Keratinocyte (primary cell): ENCODE results near the gene CNOT4. TPM values are rescaled to one million over a fixed set of nuclear protein-coding genes. Genes with fewer than 3 reads are reported as not detected.

Experiments used
- DNase-seq: peaks from one replicate; pipeline ENCODE4 v3.0.0-alpha.2; 2011; ENCODE audit warnings: low read depth, missing footprints, low spot score
- FAIRE-seq: peaks from 2 replicates; lab custom pipeline; 2011; peaks lifted over from hg19 to GRCh38; lab: Jason Lieb, UNC
- H2AFZ ChIP-seq: 2 replicates; pipeline ENCODE4 v1.6.0; 2012; ENCODE audit warnings: low read length, control low read depth, inconsistent platforms; ENCODE audit not compliant: control insufficient read depth
- H3K27ac ChIP-seq: 2 replicates; pipeline ENCODE4 v1.5.1; 2011; ENCODE audit warnings: low read length; ENCODE audit not compliant: control insufficient read depth, insufficient read depth
- H3K27me3 ChIP-seq: 3 replicates; pipeline ENCODE4 v1.6.0; 2011; ENCODE audit warnings: low read length; ENCODE audit not compliant: control insufficient read depth, insufficient read depth; ENCODE audit errors: extremely low read depth
- H3K36me3 ChIP-seq, 2 experiments: 2 replicates in 1 of 2; 3 replicates in 1 of 2; pipeline ENCODE4 v1.5.1; 2011; ENCODE audit warnings: low read length in 2 of 2, mild to moderate bottlenecking in 1 of 2; ENCODE audit not compliant: control insufficient read depth in 2 of 2, insufficient read depth in 2 of 2; ENCODE audit errors: extremely low read depth in 1 of 2
- H3K4me1 ChIP-seq: 3 replicates; pipeline ENCODE4 v1.5.1; 2011; ENCODE audit warnings: low read length; ENCODE audit not compliant: control insufficient read depth, insufficient read depth; ENCODE audit errors: extremely low read depth
- H3K4me2 ChIP-seq: 3 replicates; pipeline ENCODE4 v1.6.0; 2011; ENCODE audit warnings: low read depth, low read length; ENCODE audit not compliant: control insufficient read depth, insufficient read depth; ENCODE audit errors: extremely low read depth
- H3K4me3 ChIP-seq, 3 experiments: fragments of 200-600 bp in 1 of 3; sonication (generic) in 1 of 3; 2 replicates in 2 of 3; 3 replicates in 1 of 3; pipeline ENCODE4 v1.5.1; 2011 to 2016; ENCODE audit warnings: low read length in 3 of 3, mild to moderate bottlenecking in 3 of 3, control low read depth in 2 of 3, inconsistent platforms in 1 of 3, low read depth in 1 of 3, mixed read lengths in 1 of 3, mixed run types in 1 of 3, moderate library complexity in 1 of 3; ENCODE audit not compliant: control insufficient read depth in 2 of 3, insufficient read depth in 2 of 3; ENCODE audit errors: extremely low read depth in 1 of 3
- H3K79me2 ChIP-seq: 2 replicates; pipeline ENCODE4 v1.6.0; 2012; ENCODE audit warnings: low read length; ENCODE audit not compliant: control insufficient read depth, insufficient read depth
- H3K9ac ChIP-seq: 3 replicates; pipeline ENCODE4 v1.6.0; 2011; ENCODE audit warnings: low read length; ENCODE audit not compliant: control insufficient read depth, insufficient read depth; ENCODE audit errors: extremely low read depth
- H3K9me1 ChIP-seq: 3 replicates; pipeline ENCODE4 v1.6.0; 2011; ENCODE audit warnings: low read length; ENCODE audit not compliant: control insufficient read depth, insufficient read depth; ENCODE audit errors: extremely low read depth
- H3K9me3 ChIP-seq: 2 replicates; pipeline ENCODE4 v1.5.1; 2012; ENCODE audit warnings: low read depth, low read length; ENCODE audit not compliant: control insufficient read depth
- H4K20me1 ChIP-seq: 3 replicates; pipeline ENCODE4 v1.6.0; 2011; ENCODE audit warnings: low read length; ENCODE audit not compliant: control insufficient read depth, insufficient read depth; ENCODE audit errors: extremely low read depth
- CTCF ChIP-seq, 3 experiments: IDR thresholded peaks in 1 of 3; conservative IDR thresholded peaks in 1 of 3; optimal IDR thresholded peaks in 1 of 3; 2 replicates in 2 of 3; 3 replicates in 1 of 3; pipeline versions ENCODE3 to v1.5.1; 2011; ENCODE audit warnings: low read length in 3 of 3, mild to moderate bottlenecking in 3 of 3, moderate library complexity in 2 of 3, control low read depth in 1 of 3, inconsistent platforms in 1 of 3; ENCODE audit not compliant: insufficient read depth in 2 of 3; ENCODE audit errors: extremely low read depth in 1 of 3
- EZH2 ChIP-seq: IDR thresholded peaks from one replicate; pipeline ENCODE4 v1.6.1; 2012; ENCODE audit warnings: inconsistent platforms, mild to moderate bottlenecking, low read length, moderate library complexity
- dilution Hi-C: fragments of 300-500 bp; cut with MboI; formaldehyde crosslinking; loops from one replicate; pipeline ENCODE4 v1.7.0; 2020; ENCODE audit warnings: low sequenced_read_pairs; ENCODE audit not compliant: extremely low pct_ligation_motif_present
- polyA plus RNA-seq, 5 experiments: library from polyadenylated mRNA; depleted of rRNA in 3 of 5; stranded (reverse) in 3 of 5; stranded (forward) in 1 of 5; unstranded in 1 of 5; fragments of >200 nt; gene quantifications; 1 replicate in 1 of 5; 2 replicates in 3 of 5; 3 replicates in 1 of 5; pipeline versions ENCODE4 v1.2.1 to v1.2.3, GENCODE V29; 2011 to 2012; ENCODE audit warnings: missing spikeins in 2 of 5, low read depth in 1 of 5, low replicate concordance in 1 of 5

CNOT4 gene
- polyA plus RNA-seq, 1 donor (not counting 4 experiments of a cell fraction or from before 2014, with no cell fraction given): 11.4 TPM

DNA sequence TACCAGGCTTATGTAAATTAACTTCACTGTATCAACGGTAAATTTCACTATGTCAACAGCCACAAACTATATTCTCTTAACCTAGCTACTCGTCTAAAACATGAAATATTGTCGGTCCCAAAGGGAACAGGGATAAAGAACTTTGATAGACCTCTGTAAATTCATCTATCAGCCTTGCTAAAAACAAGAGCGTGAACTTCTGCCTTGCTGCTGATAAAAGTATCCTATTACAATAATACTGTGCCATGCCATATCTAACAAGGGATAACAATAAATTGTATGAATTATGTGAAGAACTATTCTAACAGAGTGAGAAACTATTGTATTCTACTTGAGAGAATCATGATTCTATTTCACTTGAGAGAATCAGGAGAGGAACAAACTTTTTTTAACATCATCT lies 117.2 kb downstream of the CNOT4 start:
- dilution Hi-C loops: no loop called here
- Histone ChIP-seq H4K20me1 (no peaks in the 10 kb centered on the region), H3K27me3 (no peaks in the 10 kb centered on the region), H3K4me1 (no peaks in the 10 kb centered on the region), H3K9me1 (no peaks in the 10 kb centered on the region), H3K4me2 (no peak overlapping the region), H3K9me3 (no peaks in the 10 kb centered on the region), H3K4me3 (no peak overlapping the region), H3K36me3 (peaks cover 5 to 10% of the 10 kb centered on the region in 2 experiments), H3K27ac (no peak overlapping the region), H2AFZ (no peak overlapping the region), H3K9ac (no peak overlapping the region), H3K79me2 (no peaks in the 10 kb centered on the region)
- no peak for DNase-seq
- TF ChIP-seq EZH2: no peak
- TF ChIP-seq CTCF (optimal IDR thresholded peaks at IDR 0.05 in 1 of 3, IDR thresholded peaks at IDR 0.05 in 1 of 3, conservative IDR thresholded peaks at IDR 0.05 in 1 of 3; ENCODE audit: extremely low read depth in 1 of 3, insufficient read depth in 2 of 3, low read length in 3 of 3): no peak
- FAIRE-seq: no peak

GRCh38 chr7:135391514-135391913 lies 118.4 kb downstream of the CNOT4 start:
- DNase-seq: no peak
- FAIRE-seq: no peak
- H4K20me1 ChIP-seq: no peaks in the 10 kb centered on the region
- H3K9me3 ChIP-seq: no peaks in the 10 kb centered on the region
- H3K4me3 ChIP-seq: no peak overlapping the region
- H2AFZ ChIP-seq: no peak overlapping the region
- no peaks in the 10 kb centered on the region for H3K27me3 ChIP-seq
- no peak overlapping the region for H3K9ac ChIP-seq
- no peak for TF ChIP-seq EZH2
- no peak for TF ChIP-seq CTCF (optimal IDR thresholded peaks at IDR 0.05 in 1 of 3, IDR thresholded peaks at IDR 0.05 in 1 of 3, conservative IDR thresholded peaks at IDR 0.05 in 1 of 3; ENCODE audit: extremely low read depth in 1 of 3, insufficient read depth in 2 of 3, low read length in 3 of 3)
- H3K36me3 ChIP-seq: peaks cover 5 to 10% of the 10 kb centered on the region in 2 experiments
- H3K27ac ChIP-seq: no peak overlapping the region
- H3K4me1 ChIP-seq: peaks cover 3% of the 10 kb centered on the region
- H3K9me1 ChIP-seq: no peaks in the 10 kb centered on the region
- no peak overlapping the region for H3K4me2 ChIP-seq
- dilution Hi-C loops: no loop called here
- H3K79me2 ChIP-seq: no peaks in the 10 kb centered on the region
